ENCODE measurements around the gene CIB2. TPM values are rescaled to one million over a fixed set of nuclear protein-coding genes. Genes with fewer than 3 reads are reported as not detected.

The CIB2 gene
- total and polyA plus RNA-seq, 8 donors: 1.5 to 5.1 (median 3.8) TPM

- no peak for TF ChIP-seq CTCF (IDR thresholded peaks at IDR 0.05)
- no peaks in the 10 kb centered on the region for H3K27me3 ChIP-seq
- DNase-seq (no peak), ATAC-seq (peak in 2 of 4 donors; percentile 41 to 60), FAIRE-seq (no peak)
- H3K9me3 ChIP-seq: no peaks in the 10 kb centered on the region
- WGBS, 2 donors: 84 to 88% methylated on average over 17 of the region's 17 CpGs
- H3K4me1 ChIP-seq: no peaks in the 10 kb centered on the region
- intact Hi-C loops (cut with DNase I): no loop called here
- H3K36me3 ChIP-seq: peaks cover 0 to 40% (median 6%) of the 10 kb centered on the region in 3 donors
- no peak overlapping the region for H3K27ac ChIP-seq
- no peak overlapping the region for H3K4me3 ChIP-seq
These were observed 39.9 kb upstream of the CIB2 start for GRCh38 chr15:78170848-78171773.

GRCh38 chr15:78168608-78169007, 37.4 kb upstream of the CIB2 start:
- Histone ChIP-seq H3K27me3 (no peaks in the 10 kb centered on the region), H3K36me3 (peaks cover 0 to 52% (median 9%) of the 10 kb centered on the region in 3 donors), H3K4me3 (no peak overlapping the region), H3K4me1 (no peaks in the 10 kb centered on the region), H3K9me3 (no peaks in the 10 kb centered on the region), H3K27ac (no peak overlapping the region)
- no peak for TF ChIP-seq CTCF (IDR thresholded peaks at IDR 0.05)
- intact Hi-C loops (cut with DNase I): no loop called here
- FAIRE-seq (no peak), ATAC-seq (no peak), DNase-seq (no peak)
- WGBS, 2 donors: 86 to 90% methylated on average over 5 of the region's 5 CpGs

GRCh38 chr15:78167227-78167888, 36.1 kb upstream of the CIB2 start:
- DNase-seq (no peak), FAIRE-seq (no peak), ATAC-seq (no peak)
- Histone ChIP-seq H3K27me3 (no peaks in the 10 kb centered on the region), H3K4me1 (no peaks in the 10 kb centered on the region), H3K9me3 (no peaks in the 10 kb centered on the region), H3K36me3 (peaks cover 0 to 58% (median 13%) of the 10 kb centered on the region in 3 donors), H3K27ac (no peak overlapping the region), H3K4me3 (no peak overlapping the region)
- intact Hi-C loops (cut with DNase I): no loop called here
- TF ChIP-seq CTCF (IDR thresholded peaks at IDR 0.05): no peak
- 93% methylated on average over 10 of the region's 10 CpGs for WGBS, 2 donors

- Histone ChIP-seq H3K27me3 (no peaks in the 10 kb centered on the region), H3K9me3 (no peaks in the 10 kb centered on the region), H3K4me3 (no peak overlapping the region), H3K27ac (no peak overlapping the region), H3K36me3 (peaks cover 0 to 71% (median 26%) of the 10 kb centered on the region in 3 donors), H3K4me1 (no peaks in the 10 kb centered on the region)
- 89 to 93% methylated on average over 2 of the region's 2 CpGs for WGBS, 2 donors
- FAIRE-seq: no peak
- no peak for DNase-seq
- intact Hi-C loops (cut with DNase I): no loop called here
- ATAC-seq: no peak
- TF ChIP-seq CTCF (IDR thresholded peaks at IDR 0.05): no peak
These were observed 32.8 kb upstream of the CIB2 start for GRCh38 chr15:78164010-78164409.
